ENCODE measurements around the gene SLC16A9. TPM values are rescaled to one million over a fixed set of nuclear protein-coding genes. Genes with fewer than 3 reads are reported as not detected.

Gene SLC16A9
- total RNA-seq, 1 donor from 2014 or later: 3.8 TPM

- Mint-ChIP-seq H3K4me1 (ENCODE audit: unreplicated experiment) (peaks cover 5% of the 10 kb centered on the region), H3K27me3 (ENCODE audit: unreplicated experiment) (no peaks in the 10 kb centered on the region), H3K27ac (ENCODE audit: unreplicated experiment) (no peak overlapping the region), H3K36me3 (ENCODE audit: low read depth, unreplicated experiment) (no peaks in the 10 kb centered on the region), H3K4me3 (ENCODE audit: unreplicated experiment) (no peak overlapping the region), H3K9me3 (ENCODE audit: unreplicated experiment) (no peaks in the 10 kb centered on the region)
- TF ChIP-seq, protein P1, sequence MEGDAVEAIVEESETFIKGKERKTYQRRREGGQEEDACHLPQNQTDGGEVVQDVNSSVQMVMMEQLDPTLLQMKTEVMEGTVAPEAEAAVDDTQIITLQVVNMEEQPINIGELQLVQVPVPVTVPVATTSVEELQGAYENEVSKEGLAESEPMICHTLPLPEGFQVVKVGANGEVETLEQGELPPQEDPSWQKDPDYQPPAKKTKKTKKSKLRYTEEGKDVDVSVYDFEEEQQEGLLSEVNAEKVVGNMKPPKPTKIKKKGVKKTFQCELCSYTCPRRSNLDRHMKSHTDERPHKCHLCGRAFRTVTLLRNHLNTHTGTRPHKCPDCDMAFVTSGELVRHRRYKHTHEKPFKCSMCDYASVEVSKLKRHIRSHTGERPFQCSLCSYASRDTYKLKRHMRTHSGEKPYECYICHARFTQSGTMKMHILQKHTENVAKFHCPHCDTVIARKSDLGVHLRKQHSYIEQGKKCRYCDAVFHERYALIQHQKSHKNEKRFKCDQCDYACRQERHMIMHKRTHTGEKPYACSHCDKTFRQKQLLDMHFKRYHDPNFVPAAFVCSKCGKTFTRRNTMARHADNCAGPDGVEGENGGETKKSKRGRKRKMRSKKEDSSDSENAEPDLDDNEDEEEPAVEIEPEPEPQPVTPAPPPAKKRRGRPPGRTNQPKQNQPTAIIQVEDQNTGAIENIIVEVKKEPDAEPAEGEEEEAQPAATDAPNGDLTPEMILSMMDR (IDR thresholded peaks at IDR 0.05; ENCODE audit: unreplicated experiment): no peak
- no peak for DNase-seq (ENCODE audit: low spot score)
Observed at GRCh38 chr10:59694936-59695335, 14.7 kb downstream of the SLC16A9 start.

DNA sequence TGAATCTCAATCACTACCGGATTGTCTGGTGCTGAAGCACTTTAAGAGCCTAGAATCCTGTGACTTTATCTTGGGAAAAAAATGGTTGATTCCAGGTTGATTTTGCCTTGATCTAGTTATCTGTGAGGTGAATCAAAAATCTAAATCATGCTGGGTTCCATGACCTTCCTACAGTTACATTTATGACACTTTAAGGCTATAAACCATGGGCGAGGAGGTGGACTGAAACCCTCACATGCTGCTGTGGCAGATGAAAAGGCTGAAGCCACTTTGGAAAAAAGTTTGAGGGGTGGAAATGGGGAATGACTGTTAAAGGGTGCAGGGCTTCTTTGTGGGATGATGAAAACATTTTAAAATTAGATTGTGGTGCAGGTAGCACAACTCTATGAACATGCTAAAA lies 17.5 kb downstream of the SLC16A9 start:
- H3K4me1 Mint-ChIP-seq (ENCODE audit: unreplicated experiment): no peaks in the 10 kb centered on the region
- no peaks in the 10 kb centered on the region for H3K9me3 Mint-ChIP-seq (ENCODE audit: unreplicated experiment)
- no peaks in the 10 kb centered on the region for H3K27me3 Mint-ChIP-seq (ENCODE audit: unreplicated experiment)
- TF ChIP-seq, protein P1 (IDR thresholded peaks at IDR 0.05; ENCODE audit: unreplicated experiment): no peak
- H3K27ac Mint-ChIP-seq (ENCODE audit: unreplicated experiment): no peak overlapping the region
- no peak for DNase-seq (ENCODE audit: low spot score)
- no peaks in the 10 kb centered on the region for H3K36me3 Mint-ChIP-seq (ENCODE audit: low read depth, unreplicated experiment)
- H3K4me3 Mint-ChIP-seq (ENCODE audit: unreplicated experiment): no peak overlapping the region

GRCh38 chr10:59688921-59689351 lies 20.7 kb downstream of the SLC16A9 start:
- no peak overlapping the region for H3K4me3 Mint-ChIP-seq (ENCODE audit: unreplicated experiment)
- TF ChIP-seq, protein P1 (IDR thresholded peaks at IDR 0.05; ENCODE audit: unreplicated experiment): no peak
- H3K36me3 Mint-ChIP-seq (ENCODE audit: low read depth, unreplicated experiment): no peaks in the 10 kb centered on the region
- H3K27ac Mint-ChIP-seq (ENCODE audit: unreplicated experiment): no peak overlapping the region
- no peaks in the 10 kb centered on the region for H3K4me1 Mint-ChIP-seq (ENCODE audit: unreplicated experiment)
- no peaks in the 10 kb centered on the region for H3K27me3 Mint-ChIP-seq (ENCODE audit: unreplicated experiment)
- H3K9me3 Mint-ChIP-seq (ENCODE audit: unreplicated experiment): no peaks in the 10 kb centered on the region
- DNase-seq (ENCODE audit: low spot score): no peak

GRCh38 chr10:59687657-59688056 lies 22.0 kb downstream of the SLC16A9 start:
- no peaks in the 10 kb centered on the region for H3K36me3 Mint-ChIP-seq (ENCODE audit: low read depth, unreplicated experiment)
- no peak overlapping the region for H3K27ac Mint-ChIP-seq (ENCODE audit: unreplicated experiment)
- peaks cover 3% of the 10 kb centered on the region for H3K4me1 Mint-ChIP-seq (ENCODE audit: unreplicated experiment)
- H3K4me3 Mint-ChIP-seq (ENCODE audit: unreplicated experiment): no peak overlapping the region
- H3K9me3 Mint-ChIP-seq (ENCODE audit: unreplicated experiment): no peaks in the 10 kb centered on the region
- DNase-seq (ENCODE audit: low spot score): no peak
- H3K27me3 Mint-ChIP-seq (ENCODE audit: unreplicated experiment): no peaks in the 10 kb centered on the region
- TF ChIP-seq, protein P1 (IDR thresholded peaks at IDR 0.05; ENCODE audit: unreplicated experiment): no peak

- DNase-seq (ENCODE audit: low spot score): no peak
- Mint-ChIP-seq H3K27ac (ENCODE audit: unreplicated experiment) (no peak overlapping the region), H3K36me3 (ENCODE audit: low read depth, unreplicated experiment) (no peaks in the 10 kb centered on the region)
Observed at GRCh38 chr10:59684006-59684405, 25.6 kb downstream of the SLC16A9 start.

More at GRCh38 chr10:59684006-59684405, 25.6 kb downstream of the SLC16A9 start:
- no peak overlapping the region for H3K4me3 Mint-ChIP-seq (ENCODE audit: unreplicated experiment)
- peaks cover 3% of the 10 kb centered on the region for H3K27me3 Mint-ChIP-seq (ENCODE audit: unreplicated experiment)
- TF ChIP-seq, protein P1 (IDR thresholded peaks at IDR 0.05; ENCODE audit: unreplicated experiment): no peak
- H3K9me3 Mint-ChIP-seq (ENCODE audit: unreplicated experiment): no peaks in the 10 kb centered on the region
- peaks cover 15% of the 10 kb centered on the region for H3K4me1 Mint-ChIP-seq (ENCODE audit: unreplicated experiment)

Measured in endothelial cell (in vitro differentiated cells).